Activated CD8-positive, alpha-beta memory T cell treated with anti-CD3 and anti-CD28 coated beads for 48 hours (primary cell): Measurements from ENCODE around the gene PLCB2.

Experiments used
- DNase-seq, 3 experiments: peaks; one replicate each; pipeline ENCODE4 v3.0.0-alpha.2; 2020; ENCODE audit warnings: low read depth in 2 of 3, low spot score in 2 of 3

PLCB2 gene

DNA sequence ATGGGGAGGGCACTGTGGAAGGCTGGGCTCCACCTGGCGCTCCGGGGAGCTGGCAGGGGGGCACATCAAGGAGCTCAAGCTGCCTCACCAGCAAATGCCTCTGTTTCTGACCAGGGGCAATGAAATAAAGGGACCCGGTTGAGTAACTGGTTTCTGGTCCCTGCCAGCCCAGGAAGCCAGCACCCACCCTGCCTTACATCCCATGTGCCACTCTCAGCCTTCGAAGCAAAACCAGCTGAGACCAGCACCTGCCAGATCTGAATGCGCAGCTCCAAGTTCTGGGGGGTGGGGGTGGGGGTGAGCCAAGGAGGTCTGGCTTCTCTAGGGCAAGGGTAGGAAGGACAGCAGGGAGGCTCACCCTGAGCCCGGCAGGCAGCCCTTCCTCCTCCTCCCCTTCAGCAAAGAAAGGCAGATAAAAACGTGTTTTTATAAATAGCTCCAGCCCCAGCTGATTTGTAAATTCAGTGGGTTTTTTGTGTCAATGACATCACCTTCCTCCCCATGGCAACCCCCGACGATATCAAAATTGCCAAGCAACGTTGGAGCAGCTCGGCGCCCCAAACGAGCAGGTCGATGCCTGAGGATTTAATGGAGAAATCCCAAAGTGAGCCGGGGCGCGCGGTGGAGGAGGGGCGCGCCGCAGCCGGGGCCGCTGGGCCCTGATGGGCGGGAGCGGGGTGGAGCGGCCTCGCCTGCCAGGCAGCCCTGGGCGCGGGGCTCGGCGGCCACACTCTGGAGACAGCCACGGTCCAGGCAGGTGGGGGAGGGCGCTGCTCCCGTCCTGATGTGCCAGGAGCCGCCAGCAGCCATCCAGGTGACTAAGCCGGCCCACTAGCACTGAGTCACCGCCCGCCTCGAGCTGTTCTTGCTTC lies 69.0 kb downstream of the PLCB2 start, which contains the start of gene PAK6:
Gene PAK6, plus strand, starts transcription at position 532 of the 872 bp plus-strand sequence. CDS start 25,723 bp downstream, outside the sequence.
- DNase-seq: no peak
